NCI-H524 treated with DMSO at 0.1 percent for 48 hours (cell line): ENCODE measurements around the gene CSRNP3.
A peak's percentile ranks its signal among the peaks of the same experiment; 100 is the strongest.

Source experiments
- DNase-seq: peaks from one replicate; lab custom pipeline; 2025; lab: John Stamatoyannopoulos, UW

Gene CSRNP3

GRCh38 chr2:165471349-165471950, 2.0 kb downstream of the CSRNP3 start:
- DNase-seq, result peak; percentile 53

- no peak for DNase-seq
Measured at GRCh38 chr2:165472922-165473321, 3.4 kb downstream of the CSRNP3 start.

- DNase-seq, result peak; percentile 60
Measured at GRCh38 chr2:165474619-165475276, 5.2 kb downstream of the CSRNP3 start.

- DNase-seq, result no peak
Measured at GRCh38 chr2:165475277-165476004, 5.9 kb downstream of the CSRNP3 start.

- no peak for DNase-seq
Measured at GRCh38 chr2:165479856-165480255, 10.4 kb downstream of the CSRNP3 start.

DNA sequence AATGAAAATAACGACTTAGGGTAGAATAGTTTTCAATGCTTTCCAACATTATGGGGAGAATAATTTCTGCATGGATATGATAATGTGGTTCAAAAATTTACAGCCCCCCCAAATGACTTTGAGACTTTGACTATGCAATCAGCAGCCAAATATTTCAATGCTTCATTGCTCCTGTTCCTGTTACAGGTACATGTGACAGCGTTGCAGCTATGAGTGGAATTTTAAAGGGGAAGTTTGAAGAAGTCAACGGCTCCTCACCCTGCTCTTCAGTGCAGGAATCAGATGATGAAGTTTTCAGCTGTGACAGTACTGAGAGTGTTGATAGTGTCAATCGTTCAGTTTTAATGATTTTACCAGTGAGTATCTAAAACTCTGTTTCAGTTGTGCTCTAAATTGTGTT, 25.1 kb downstream of the CSRNP3 start:
- DNase-seq, result no peak

DNA sequence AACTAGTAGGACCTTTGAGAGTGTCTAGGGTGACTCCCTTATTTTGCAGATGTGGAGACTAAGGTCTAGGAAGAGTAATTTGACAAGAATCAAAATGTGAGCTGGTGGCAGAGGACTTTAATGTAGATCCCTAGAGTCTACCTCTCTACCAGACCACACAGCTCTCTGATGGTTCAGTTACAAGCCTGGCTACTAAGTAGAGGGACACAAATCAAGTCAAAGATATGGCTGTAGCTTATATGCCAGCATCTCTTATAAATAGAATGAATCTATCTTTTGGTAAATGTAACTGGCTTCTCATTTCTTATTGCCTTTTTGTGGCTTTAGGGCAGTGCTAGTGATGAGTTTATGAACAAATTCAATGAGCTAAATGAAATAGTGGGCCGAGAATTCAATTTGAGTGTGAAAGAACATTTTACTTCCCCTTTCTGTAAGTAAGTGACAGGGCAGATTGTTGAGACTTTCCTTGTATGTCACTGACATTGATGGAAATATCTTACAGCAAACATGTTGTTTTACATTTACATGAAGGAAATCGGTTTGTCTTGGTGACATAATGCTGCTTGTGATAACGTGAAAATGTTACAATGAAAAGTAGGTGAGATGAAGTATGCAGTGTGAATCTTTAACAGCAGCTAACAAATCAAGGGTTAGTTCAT, 28.3 kb downstream of the CSRNP3 start:
- DNase-seq, result no peak

DNA sequence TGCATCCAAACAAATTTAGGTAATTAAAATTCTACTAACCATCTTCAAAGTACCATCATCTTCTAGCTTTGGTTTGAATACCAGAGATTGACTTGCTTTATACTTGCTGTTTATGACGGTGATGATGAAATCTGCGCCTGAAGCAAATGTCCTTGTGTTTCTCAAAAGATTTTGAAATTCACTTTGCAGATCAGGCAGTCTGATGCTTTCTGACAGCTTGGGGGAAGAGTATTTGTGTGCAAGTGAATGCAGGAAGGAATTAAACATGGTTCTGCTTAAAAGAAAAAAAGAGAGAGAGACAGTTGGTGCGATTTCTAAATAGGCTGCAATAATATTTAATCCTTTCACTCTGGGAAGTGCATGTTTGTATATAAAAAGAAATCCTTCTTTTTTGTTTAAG, 29.6 kb downstream of the CSRNP3 start:
- DNase-seq, result no peak

GRCh38 chr2:165500001-165500400, 30.5 kb downstream of the CSRNP3 start:
- DNase-seq, result no peak

GRCh38 chr2:165500816-165501215, 31.3 kb downstream of the CSRNP3 start:
- DNase-seq, result no peak

- DNase-seq, result no peak
Measured at GRCh38 chr2:165505514-165505913, 36.0 kb downstream of the CSRNP3 start.

GRCh38 chr2:165508927-165509326, 39.4 kb downstream of the CSRNP3 start:
- no peak for DNase-seq

DNA sequence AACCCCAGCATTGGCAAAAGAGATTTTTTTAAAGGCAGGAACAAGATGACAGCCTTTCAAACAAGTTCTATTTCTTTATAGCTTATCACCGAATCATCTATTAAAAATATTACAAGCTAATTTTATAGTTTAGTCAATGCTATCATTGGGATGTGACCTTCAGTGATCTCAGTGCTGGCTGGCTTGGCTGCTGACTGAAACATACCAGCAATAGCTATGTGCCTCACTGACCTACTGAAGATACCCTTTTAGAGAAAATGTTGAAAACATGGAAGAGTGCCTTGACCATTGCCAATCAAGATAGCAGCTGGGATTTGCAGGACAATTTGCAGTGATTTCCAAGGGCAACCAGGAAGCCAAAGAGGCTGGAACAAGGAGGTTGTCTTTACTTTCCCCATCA, 44.0 kb downstream of the CSRNP3 start:
- no peak for DNase-seq

DNA sequence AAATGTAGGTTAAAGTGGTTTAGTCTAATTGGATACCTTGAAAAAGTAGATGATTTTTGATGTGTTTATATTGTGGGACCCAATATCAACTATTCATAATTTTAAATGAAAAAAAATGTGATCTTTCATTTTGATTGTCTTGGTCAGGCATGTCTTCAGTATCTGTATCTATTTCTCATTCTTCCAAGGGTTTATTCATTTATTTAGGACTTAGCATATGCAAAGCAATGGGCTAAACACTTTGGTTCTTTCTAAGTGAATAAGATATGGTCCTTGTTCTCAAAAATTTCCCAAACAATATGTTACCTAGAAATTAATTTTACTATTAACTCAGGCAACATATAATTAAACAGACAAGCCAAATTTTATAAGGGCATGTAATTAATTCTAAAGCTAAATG, 49.1 kb downstream of the CSRNP3 start:
- no peak for DNase-seq

- DNase-seq, result no peak
Measured at GRCh38 chr2:165522719-165523118, 53.2 kb downstream of the CSRNP3 start.

DNA sequence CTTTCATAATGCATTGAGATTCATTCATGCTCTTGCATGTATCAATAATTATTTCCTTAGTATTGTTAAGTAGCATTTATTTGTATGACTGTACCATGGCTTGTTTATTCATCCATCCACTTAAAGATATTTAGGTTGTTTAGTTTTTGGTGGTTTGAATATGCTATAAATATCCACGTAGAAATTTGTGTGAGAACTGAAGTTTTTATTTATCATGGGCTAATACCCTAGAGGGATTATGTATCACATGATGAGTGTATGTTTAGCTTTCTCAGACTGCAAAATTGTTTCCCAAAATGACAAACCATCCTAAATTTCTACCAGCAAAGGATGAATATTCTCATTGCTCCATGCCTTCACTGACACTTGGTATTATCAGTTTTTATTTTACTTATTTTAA, 55.2 kb downstream of the CSRNP3 start:
- DNase-seq, result no peak

- DNase-seq, result no peak
Measured at GRCh38 chr2:165528691-165529090, 59.2 kb downstream of the CSRNP3 start.

DNA sequence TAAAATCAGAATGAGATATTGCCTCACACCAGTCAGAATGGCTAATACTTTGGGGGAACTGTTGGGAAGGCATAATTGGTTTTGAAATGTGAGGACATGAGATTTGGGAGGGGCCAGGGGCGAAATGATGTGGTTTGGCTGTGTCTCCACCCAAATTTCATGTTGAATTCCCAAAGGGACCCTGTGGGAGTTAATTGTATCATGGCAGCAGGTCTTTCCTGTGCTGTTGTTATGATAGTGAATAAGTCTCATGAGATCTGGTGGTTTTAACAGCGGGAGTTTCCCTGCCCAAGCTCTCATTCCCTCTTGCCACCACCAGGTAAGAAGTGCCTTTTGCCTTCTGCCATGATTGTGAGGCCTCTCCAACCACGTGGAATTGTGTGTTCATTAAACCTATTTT, 59.6 kb downstream of the CSRNP3 start:
- DNase-seq, result no peak

DNA sequence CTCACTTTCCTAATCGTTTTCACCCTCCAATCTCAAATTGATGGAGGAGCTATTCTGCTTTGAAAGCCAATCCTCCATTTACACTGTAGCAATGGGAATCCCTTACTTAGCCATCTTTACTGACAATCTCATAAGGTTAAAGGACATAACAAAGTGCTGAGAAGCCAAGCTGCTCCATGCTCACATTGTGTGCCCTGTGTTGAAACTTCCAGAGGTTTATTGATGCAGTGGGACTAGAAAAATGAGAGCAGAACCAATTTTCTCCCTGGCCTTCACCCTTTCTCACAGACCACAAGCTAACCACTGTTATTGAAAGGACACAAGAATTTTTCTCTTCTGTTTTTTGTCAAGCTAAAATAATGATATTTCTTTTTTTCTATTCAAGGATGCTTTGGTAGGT, 63.8 kb downstream of the CSRNP3 start:
- DNase-seq, result no peak

DNA sequence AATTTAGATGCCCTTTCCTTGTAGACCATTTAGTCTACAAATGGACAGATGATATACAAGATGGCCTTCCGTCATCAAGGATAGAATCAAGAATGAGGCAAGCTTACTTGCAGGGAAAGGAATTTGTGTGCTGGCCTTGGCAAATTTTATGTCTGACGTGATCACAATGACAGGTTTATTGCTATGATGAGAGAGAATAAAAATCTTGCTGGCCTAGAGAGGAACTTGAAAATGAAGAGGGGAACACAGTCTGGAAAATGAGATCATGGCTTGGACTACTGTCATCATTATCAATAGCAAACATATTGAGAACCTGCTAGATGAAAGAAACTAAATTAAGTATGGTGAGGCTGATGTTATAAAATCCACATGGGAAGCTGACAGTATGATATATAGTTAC, 66.0 kb downstream of the CSRNP3 start:
- no peak for DNase-seq

GRCh38 chr2:165536851-165537499, 67.5 kb downstream of the CSRNP3 start:
- no peak for DNase-seq

DNA sequence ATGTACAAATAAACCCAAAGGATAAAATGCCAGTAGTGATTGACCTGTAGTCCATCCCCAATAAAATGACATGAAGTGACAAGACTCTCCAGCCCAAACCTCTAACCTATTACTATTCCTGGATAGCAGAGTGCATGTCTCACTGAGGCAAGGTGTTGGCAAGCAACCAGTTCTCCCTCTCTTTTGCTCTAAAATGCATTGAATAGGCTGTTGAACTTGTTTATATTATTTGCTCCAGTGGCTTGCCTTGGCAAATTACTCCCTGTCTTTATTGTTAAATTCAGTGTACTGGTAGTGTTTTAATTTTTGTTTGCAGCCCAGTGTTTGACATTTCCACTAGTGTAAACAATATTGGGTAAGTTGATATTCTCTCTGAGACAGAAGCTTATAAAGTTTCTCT, 70.5 kb downstream of the CSRNP3 start:
- DNase-seq, result no peak
